Adipocyte (in vitro differentiated cells): ENCODE results near the gene ZNF22.

Source experiments
- DNase-seq: peaks from one replicate; pipeline ENCODE4 v3.0.0-alpha.2; 2015; ENCODE audit warnings: low read depth
- H3K27me3 ChIP-seq: replicated peaks from 2 replicates; pipeline ENCODE4 v1.7.0; 2013; ENCODE audit warnings: mild to moderate bottlenecking, low read length, moderate library complexity; ENCODE audit not compliant: control insufficient read depth, insufficient read depth
- H3K36me3 ChIP-seq: 2 replicates; pipeline ENCODE4 v1.7.0; 2013; ENCODE audit warnings: low read length, mild to moderate bottlenecking, moderate library complexity; ENCODE audit not compliant: control insufficient read depth, insufficient read depth, severe bottlenecking
- H3K4me1 ChIP-seq: 2 replicates; pipeline ENCODE4 v1.7.0; 2013; ENCODE audit warnings: mild to moderate bottlenecking, low read length, moderate library complexity; ENCODE audit not compliant: control insufficient read depth, insufficient read depth
- H3K4me3 ChIP-seq: 2 replicates; pipeline ENCODE4 v1.7.0; 2013; ENCODE audit warnings: mild to moderate bottlenecking, low read length, moderate library complexity
- H3K9ac ChIP-seq: 2 replicates; pipeline ENCODE4 v1.7.0; 2013; ENCODE audit warnings: mild to moderate bottlenecking, low read length, moderate library complexity
- H3K9me3 ChIP-seq: 2 replicates; pipeline ENCODE4 v1.7.0; 2013; ENCODE audit warnings: mild to moderate bottlenecking, low read length, moderate library complexity; ENCODE audit not compliant: control insufficient read depth

Gene ZNF22

GRCh38 chr10:45053569-45054100 lies 52.9 kb downstream of the ZNF22 start:
- DNase-seq: no peak
- Histone ChIP-seq H3K4me1 (no peaks in the 10 kb centered on the region), H3K27me3 (no peaks in the 10 kb centered on the region), H3K9me3 (no peaks in the 10 kb centered on the region), H3K4me3 (no peak overlapping the region), H3K36me3 (no peaks in the 10 kb centered on the region), H3K9ac (no peak overlapping the region)
